Mesenchymal stem cell (in vitro differentiated cells and primary cell): Measurements from ENCODE around the gene HSPB9.

ENCODE experiments used
- DNase-seq: peaks from one replicate; pipeline ENCODE4 v3.0.0-alpha.2; 2013
- H2AFZ ChIP-seq: one replicate; pipeline ENCODE4 v1.6.1; 2013; ENCODE audit warnings: low read depth, mild to moderate bottlenecking, control low read depth, inconsistent platforms, low read length, moderate library complexity
- H2AK5ac ChIP-seq: 2 replicates; pipeline ENCODE4 v1.6.1; 2013; ENCODE audit warnings: low read length, moderate library complexity, mild to moderate bottlenecking, inconsistent platforms; ENCODE audit not compliant: severe bottlenecking
- H2BK120ac ChIP-seq: one replicate; pipeline ENCODE4 v1.6.1; 2013; ENCODE audit warnings: low read depth, mild to moderate bottlenecking, inconsistent platforms, low read length, moderate library complexity
- H2BK12ac ChIP-seq, 2 experiments: one replicate each; pipeline ENCODE4 v1.6.1; 2013; ENCODE audit warnings: inconsistent platforms in 2 of 2, low read length in 2 of 2, mild to moderate bottlenecking in 2 of 2, moderate library complexity in 2 of 2, control low read depth in 1 of 2
- H2BK15ac ChIP-seq: one replicate; pipeline ENCODE4 v1.6.1; 2013; ENCODE audit warnings: mild to moderate bottlenecking, low read depth, inconsistent platforms; ENCODE audit not compliant: poor library complexity, severe bottlenecking
- H2BK5ac ChIP-seq: 2 replicates; pipeline ENCODE4 v1.6.1; 2013; ENCODE audit warnings: low read depth, mild to moderate bottlenecking, low read length, control low read depth, inconsistent platforms; ENCODE audit not compliant: poor library complexity, severe bottlenecking
- H3K14ac ChIP-seq, 2 experiments: one replicate each; pipeline ENCODE4 v1.6.1; 2013; ENCODE audit warnings: inconsistent platforms in 2 of 2, low read length in 2 of 2, control low read depth in 1 of 2, mild to moderate bottlenecking in 1 of 2, moderate library complexity in 1 of 2
- H3K18ac ChIP-seq, 2 experiments: one replicate each; pipeline ENCODE4 v1.6.1; 2013; ENCODE audit warnings: inconsistent platforms in 2 of 2, low read length in 2 of 2, control low read depth in 1 of 2, low read depth in 1 of 2, mild to moderate bottlenecking in 1 of 2
- H3K23ac ChIP-seq, 2 experiments: one replicate each; pipeline ENCODE4 v1.6.1; 2013; ENCODE audit warnings: inconsistent platforms in 2 of 2, low read length in 2 of 2, mild to moderate bottlenecking in 2 of 2, moderate library complexity in 2 of 2, control low read depth in 1 of 2
- H3K27ac ChIP-seq: 2 replicates; pipeline ENCODE4 v1.5.1; 2013; ENCODE audit warnings: mild to moderate bottlenecking, moderate library complexity, low read length, control low read depth, inconsistent platforms; ENCODE audit not compliant: poor library complexity, severe bottlenecking
- H3K27me3 ChIP-seq, 2 experiments: 2 replicates each; pipeline versions ENCODE4 v1.6.1 to v1.7.0; 2013; ENCODE audit warnings: low read length in 2 of 2, mild to moderate bottlenecking in 2 of 2, moderate library complexity in 2 of 2, control low read depth in 1 of 2, inconsistent platforms in 1 of 2; ENCODE audit not compliant: control insufficient read depth in 1 of 2, insufficient read depth in 1 of 2
- H3K36me3 ChIP-seq, 2 experiments: 2 replicates each; pipeline versions ENCODE4 v1.6.1 to v1.7.0; 2013; ENCODE audit warnings: low read length in 2 of 2, control low read depth in 1 of 2, inconsistent platforms in 1 of 2, low read depth in 1 of 2, mild to moderate bottlenecking in 1 of 2; ENCODE audit not compliant: insufficient read depth in 2 of 2, control insufficient read depth in 1 of 2
- H3K4ac ChIP-seq, 2 experiments: one replicate each; pipeline ENCODE4 v1.6.1; 2013; ENCODE audit warnings: inconsistent platforms in 2 of 2, low read length in 2 of 2, mild to moderate bottlenecking in 2 of 2, moderate library complexity in 2 of 2, control low read depth in 1 of 2, low read depth in 1 of 2
- H3K4me1 ChIP-seq: 2 replicates; pipeline ENCODE4 v1.6.1; 2013; ENCODE audit warnings: low read depth, low read length, control low read depth; ENCODE audit not compliant: control insufficient read depth, insufficient read depth
- H3K4me2 ChIP-seq: 2 replicates; pipeline ENCODE4 v1.6.1; 2013; ENCODE audit warnings: low read length, mild to moderate bottlenecking, inconsistent platforms; ENCODE audit not compliant: poor library complexity, severe bottlenecking
- H3K4me3 ChIP-seq, 2 experiments: 2 replicates each; pipeline versions ENCODE4 v1.5.1 to v1.7.0; 2013; ENCODE audit warnings: low read length in 2 of 2, mild to moderate bottlenecking in 2 of 2, control low read depth in 1 of 2, low read depth in 1 of 2; ENCODE audit not compliant: insufficient read depth in 1 of 2
- H3K79me1 ChIP-seq: replicated peaks from 2 replicates; pipeline ENCODE4 v1.6.1; 2013; ENCODE audit warnings: mild to moderate bottlenecking, control low read depth, low read length, inconsistent platforms; ENCODE audit not compliant: poor library complexity, severe bottlenecking
- H3K9ac ChIP-seq: 2 replicates; pipeline ENCODE4 v1.7.0; 2013; ENCODE audit warnings: mild to moderate bottlenecking, low read length, moderate library complexity
- H3K9me3 ChIP-seq: 2 replicates; pipeline ENCODE4 v1.7.0; 2013; ENCODE audit warnings: mild to moderate bottlenecking, low read length; ENCODE audit not compliant: control insufficient read depth
- H4K8ac ChIP-seq: one replicate; pipeline ENCODE4 v1.6.1; 2013; ENCODE audit warnings: inconsistent platforms, mild to moderate bottlenecking, low read length, moderate library complexity
- H4K91ac ChIP-seq: one replicate; pipeline ENCODE4 v1.6.1; 2013; ENCODE audit warnings: mild to moderate bottlenecking, low read length, inconsistent platforms
- WGBS: methylation state at CpG from one replicate; pipeline ENCODE4 v1.1.7; 2013; ENCODE audit warnings: mixed read lengths; 5-methylcytosine and 5-hydroxymethylcytosine counted together

Gene HSPB9

GRCh38 chr17:42078396-42079043 lies 44.1 kb upstream of the HSPB9 start:
- H4K8ac ChIP-seq = no peak overlapping the region
- DNase-seq = peak; percentile 22
- no peak overlapping the region for H3K9ac ChIP-seq
- no peaks in the 10 kb centered on the region for H3K9me3 ChIP-seq
- H3K4me1 ChIP-seq = no peaks in the 10 kb centered on the region
- H2AFZ ChIP-seq = no peak overlapping the region
- H3K79me1 ChIP-seq = no peaks in the 10 kb centered on the region
- H2AK5ac ChIP-seq = no peak overlapping the region
- no peak overlapping the region for H2BK120ac ChIP-seq
- H3K27ac ChIP-seq = no peak overlapping the region
- no peak overlapping the region for H3K4me2 ChIP-seq
- H2BK5ac ChIP-seq = no peak overlapping the region
- H2BK15ac ChIP-seq = no peak overlapping the region
- peaks cover 39 to 54% of the 10 kb centered on the region in 2 experiments for H3K27me3 ChIP-seq
- H3K36me3 ChIP-seq = no peaks in the 10 kb centered on the region
- H3K23ac ChIP-seq = no peak overlapping the region
- 42% methylated on average over 3 of the region's 8 CpGs for WGBS
- H3K14ac ChIP-seq = no peak overlapping the region
- H4K91ac ChIP-seq = no peak overlapping the region
- H3K4ac ChIP-seq = no peak overlapping the region
- no peak overlapping the region for H3K18ac ChIP-seq
- no peak overlapping the region for H2BK12ac ChIP-seq
- H3K4me3 ChIP-seq = no peak overlapping the region

GRCh38 chr17:42079541-42079940 lies 43.1 kb upstream of the HSPB9 start:
- no peak overlapping the region for H2BK12ac ChIP-seq
- no peak overlapping the region for H3K9ac ChIP-seq
- no peak overlapping the region for H3K27ac ChIP-seq
- no peak overlapping the region for H2BK5ac ChIP-seq
- no peak overlapping the region for H3K4ac ChIP-seq
- no peak for DNase-seq
- H2BK15ac ChIP-seq = no peak overlapping the region
- H3K14ac ChIP-seq = no peak overlapping the region
- no peak overlapping the region for H3K18ac ChIP-seq
- no peaks in the 10 kb centered on the region for H3K9me3 ChIP-seq
- no peak overlapping the region for H3K4me3 ChIP-seq
- no peaks in the 10 kb centered on the region for H3K79me1 ChIP-seq
- H3K23ac ChIP-seq = no peak overlapping the region
- H2AFZ ChIP-seq = no peak overlapping the region
- H3K27me3 ChIP-seq = peaks cover 34 to 47% of the 10 kb centered on the region in 2 experiments
- H3K4me2 ChIP-seq = no peak overlapping the region
- H4K8ac ChIP-seq = no peak overlapping the region
- no peak overlapping the region for H4K91ac ChIP-seq
- no peaks in the 10 kb centered on the region for H3K4me1 ChIP-seq
- 83% methylated on average over 2 of the region's 2 CpGs for WGBS
- no peaks in the 10 kb centered on the region for H3K36me3 ChIP-seq
- H2AK5ac ChIP-seq = no peak overlapping the region
- no peak overlapping the region for H2BK120ac ChIP-seq

GRCh38 chr17:42081516-42082129 lies 41.0 kb upstream of the HSPB9 start:
- no peaks in the 10 kb centered on the region for H3K9me3 ChIP-seq
- H3K4ac ChIP-seq = no peak overlapping the region
- H3K36me3 ChIP-seq = no peaks in the 10 kb centered on the region
- H3K9ac ChIP-seq = no peak overlapping the region
- H2BK15ac ChIP-seq = no peak overlapping the region
- WGBS = 87% methylated on average over 9 of the region's 9 CpGs
- H2BK120ac ChIP-seq = no peak overlapping the region
- H4K91ac ChIP-seq = no peak overlapping the region
- H3K4me1 ChIP-seq = no peaks in the 10 kb centered on the region
- H3K18ac ChIP-seq = no peak overlapping the region
- no peak overlapping the region for H3K23ac ChIP-seq
- no peak for DNase-seq
- no peak overlapping the region for H3K27ac ChIP-seq
- H2BK12ac ChIP-seq = no peak overlapping the region
- H2AFZ ChIP-seq = no peak overlapping the region
- no peak overlapping the region for H3K14ac ChIP-seq
- H4K8ac ChIP-seq = no peak overlapping the region
- H3K4me2 ChIP-seq = no peak overlapping the region
- H3K27me3 ChIP-seq = peaks cover 25 to 41% of the 10 kb centered on the region in 2 experiments
- H2BK5ac ChIP-seq = no peak overlapping the region
- no peaks in the 10 kb centered on the region for H3K79me1 ChIP-seq
- H3K4me3 ChIP-seq = no peak overlapping the region
- no peak overlapping the region for H2AK5ac ChIP-seq

GRCh38 chr17:42087042-42087701 lies 35.4 kb upstream of the HSPB9 start:
- Histone ChIP-seq H3K27me3 (peaks cover 34 to 42% of the 10 kb centered on the region in 2 experiments), H3K14ac (no peak overlapping the region), H3K4me3 (no peak overlapping the region), H2BK12ac (no peak overlapping the region), H3K4me2 (no peak overlapping the region), H2BK5ac (no peak overlapping the region), H2AK5ac (no peak overlapping the region), H4K91ac (no peak overlapping the region), H3K27ac (no peak overlapping the region), H3K4ac (no peak overlapping the region), H4K8ac (no peak overlapping the region), H3K9ac (no peak overlapping the region), H3K9me3 (no peaks in the 10 kb centered on the region), H3K23ac (no peak overlapping the region), H3K79me1 (no peaks in the 10 kb centered on the region), H3K4me1 (no peaks in the 10 kb centered on the region), H3K18ac (no peak overlapping the region), H2BK120ac (no peak overlapping the region), H2AFZ (no peak overlapping the region), H2BK15ac (no peak overlapping the region), H3K36me3 (no peaks in the 10 kb centered on the region)
- no peak for DNase-seq
- 51% methylated on average over 6 of the region's 7 CpGs for WGBS
